ENCODE results near the gene ZNF3.

The ZNF3 gene

GRCh38 chr7:100085515-100085914 is 4.0 kb upstream of the ZNF3 start:
- H3K27me3 Mint-ChIP-seq, result no peaks in the 10 kb centered on the region

DNA sequence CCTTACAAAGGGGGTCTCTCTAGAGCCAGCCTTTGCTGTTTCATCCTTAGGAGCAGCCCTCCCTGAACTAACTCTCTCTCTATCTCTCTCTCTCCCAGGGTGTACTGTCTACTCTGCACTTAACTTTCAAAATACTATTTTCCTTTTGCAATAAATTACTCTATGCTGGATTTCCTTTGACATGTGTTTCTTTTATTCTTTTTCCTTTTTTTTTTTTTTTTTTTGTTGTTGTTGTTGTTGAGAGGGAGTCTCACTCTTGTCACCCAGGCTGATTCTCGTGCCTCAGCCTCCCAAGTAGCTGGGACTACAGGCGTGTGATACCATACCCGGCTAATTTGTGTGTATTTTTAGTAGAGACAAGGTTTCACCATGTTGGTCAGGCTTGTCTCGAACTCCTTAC is 1.5 kb upstream of the ZNF3 start:
- peak overlapping the region; percentile 70 for H3K4me3 Mint-ChIP-seq
- no peak for ATAC-seq
- peak overlapping the region; percentile 84 for H3K27ac Mint-ChIP-seq
- peaks cover 38% of the 10 kb centered on the region for H3K4me1 Mint-ChIP-seq
- peaks cover 9% of the 10 kb centered on the region for H3K36me3 Mint-ChIP-seq
- H3K27me3 Mint-ChIP-seq, result no peaks in the 10 kb centered on the region
- no peaks in the 10 kb centered on the region for H3K9me3 Mint-ChIP-seq

More at GRCh38 chr7:100085515-100085914, 4.0 kb upstream of the ZNF3 start:
- Mint-ChIP-seq H3K27ac (no peak overlapping the region), H3K4me3 (no peak overlapping the region), H3K9me3 (no peaks in the 10 kb centered on the region), H3K36me3 (peaks cover 6% of the 10 kb centered on the region), H3K4me1 (peaks cover 40% of the 10 kb centered on the region)
- ATAC-seq, result no peak

DNA sequence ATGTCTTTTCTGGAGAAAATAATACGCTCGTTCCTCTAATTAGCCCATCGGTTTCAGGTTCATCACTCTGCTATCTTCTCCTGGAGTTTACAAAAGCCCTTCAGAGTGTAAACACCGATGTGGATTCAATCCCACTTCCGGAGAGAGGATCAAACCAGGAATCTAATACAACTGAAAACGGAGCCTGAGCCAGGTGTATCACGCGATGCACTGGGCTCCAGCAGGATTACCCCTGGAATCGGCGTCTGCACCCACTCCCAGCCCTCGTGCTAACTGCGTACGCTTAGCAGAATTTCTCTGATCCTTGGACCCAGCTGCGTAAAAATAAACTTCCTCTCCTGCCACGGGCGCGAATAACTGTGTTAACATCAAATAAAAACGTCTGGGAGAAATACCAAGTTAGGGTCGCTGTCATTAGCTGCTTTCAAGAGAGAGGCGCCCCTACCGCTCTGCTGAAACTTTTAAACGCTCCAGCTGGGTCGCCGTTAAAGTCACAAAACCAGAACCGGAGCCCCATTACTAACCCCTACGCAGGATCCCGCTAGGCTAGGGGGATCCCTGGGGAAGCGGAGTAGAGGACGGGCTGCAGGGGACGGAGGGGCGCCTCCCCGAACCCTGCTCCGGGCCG is 502 bp downstream of the ZNF3 start:
- Mint-ChIP-seq H3K9me3 (no peaks in the 10 kb centered on the region), H3K4me1 (peaks cover 41% of the 10 kb centered on the region), H3K36me3 (peaks cover 23% of the 10 kb centered on the region), H3K27me3 (no peaks in the 10 kb centered on the region), H3K4me3 (peak overlapping the region; percentile 70), H3K27ac (peak overlapping the region; percentile 84)
- no peak for ATAC-seq

- H3K4me3 Mint-ChIP-seq, result no peak overlapping the region
- no peak for ATAC-seq
- no peaks in the 10 kb centered on the region for H3K9me3 Mint-ChIP-seq
- H3K27ac Mint-ChIP-seq, result no peak overlapping the region
- H3K36me3 Mint-ChIP-seq, result peaks cover 42% of the 10 kb centered on the region
- H3K4me1 Mint-ChIP-seq, result peaks cover 42% of the 10 kb centered on the region
- no peaks in the 10 kb centered on the region for H3K27me3 Mint-ChIP-seq
Observed at GRCh38 chr7:100079024-100079560, 2.4 kb downstream of the ZNF3 start.

GRCh38 chr7:100077205-100077604 is 4.3 kb downstream of the ZNF3 start:
- Mint-ChIP-seq H3K36me3 (peaks cover 61% of the 10 kb centered on the region), H3K4me3 (no peak overlapping the region), H3K27ac (no peak overlapping the region), H3K27me3 (no peaks in the 10 kb centered on the region), H3K4me1 (peaks cover 31% of the 10 kb centered on the region), H3K9me3 (peaks cover 3% of the 10 kb centered on the region)
- ATAC-seq, result no peak

- Mint-ChIP-seq H3K27me3 (no peaks in the 10 kb centered on the region), H3K36me3 (peaks cover 79% of the 10 kb centered on the region), H3K4me3 (no peak overlapping the region), H3K9me3 (peaks cover 15% of the 10 kb centered on the region), H3K4me1 (peaks cover 22% of the 10 kb centered on the region), H3K27ac (no peak overlapping the region)
- no peak for ATAC-seq
Observed at GRCh38 chr7:100075418-100075817, 6.1 kb downstream of the ZNF3 start.

GRCh38 chr7:100074841-100075240 is 6.7 kb downstream of the ZNF3 start:
- Mint-ChIP-seq H3K27ac (no peak overlapping the region), H3K36me3 (peaks cover 85% of the 10 kb centered on the region), H3K27me3 (no peaks in the 10 kb centered on the region), H3K4me1 (peaks cover 16% of the 10 kb centered on the region), H3K4me3 (no peak overlapping the region), H3K9me3 (peaks cover 18% of the 10 kb centered on the region)
- ATAC-seq, result no peak

DNA sequence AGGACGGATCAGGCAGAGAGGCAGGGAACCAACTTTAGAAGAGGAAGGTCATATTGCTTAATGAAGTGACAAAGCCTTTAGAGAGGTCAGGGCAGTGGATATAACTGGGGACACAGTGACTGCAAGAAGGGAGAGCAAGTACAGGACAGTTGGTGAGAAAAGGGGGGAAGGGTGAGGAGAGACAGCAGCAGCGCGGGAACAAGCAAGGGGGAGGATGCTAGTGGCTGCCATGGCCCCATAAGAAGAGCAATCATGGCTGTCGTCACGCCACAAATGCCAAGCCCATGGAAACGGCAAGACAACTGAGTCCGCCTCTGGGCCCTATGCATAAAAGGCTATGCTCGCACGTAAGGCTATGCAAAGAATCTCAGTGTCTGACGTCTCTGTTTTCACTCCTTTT is 9.1 kb downstream of the ZNF3 start:
- no peak overlapping the region for H3K27ac Mint-ChIP-seq
- no peaks in the 10 kb centered on the region for H3K27me3 Mint-ChIP-seq
- H3K9me3 Mint-ChIP-seq, result peaks cover 18% of the 10 kb centered on the region
- no peak overlapping the region for H3K4me3 Mint-ChIP-seq
- ATAC-seq, result no peak
- peaks cover 5% of the 10 kb centered on the region for H3K4me1 Mint-ChIP-seq
- H3K36me3 Mint-ChIP-seq, result peaks cover 83% of the 10 kb centered on the region

DNA sequence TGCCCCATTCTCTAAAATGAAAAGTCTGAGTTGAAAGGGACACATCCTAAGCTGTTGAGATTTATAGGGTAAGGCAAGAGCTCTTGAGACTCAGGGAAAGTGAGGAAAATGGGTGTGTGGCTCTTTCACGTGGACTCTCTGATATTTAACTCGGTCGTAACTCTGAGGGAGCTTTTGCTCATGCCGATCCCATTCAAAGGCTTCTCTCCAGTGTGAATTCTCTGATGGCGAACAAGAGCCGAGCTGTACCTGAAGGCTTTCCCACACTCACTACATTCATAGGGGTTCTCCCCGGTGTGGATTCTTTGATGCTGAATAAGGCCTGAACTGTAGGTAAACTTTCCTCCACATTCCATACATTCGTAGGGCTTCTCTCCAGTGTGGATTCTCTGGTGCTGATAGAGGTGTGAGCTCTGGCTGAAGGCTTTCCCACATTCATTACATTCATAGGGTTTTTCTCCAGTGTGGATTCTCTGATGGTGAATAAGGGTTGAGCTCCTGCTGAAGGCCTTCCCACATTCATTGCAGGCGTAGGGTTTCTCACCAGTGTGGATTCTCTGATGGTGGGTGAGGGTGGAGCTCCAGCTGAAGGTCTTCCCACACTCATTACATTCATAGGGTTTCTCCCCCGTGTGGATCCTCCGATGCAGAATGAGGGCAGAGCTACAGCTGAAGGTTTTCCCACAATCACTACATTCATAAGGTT is 10.4 kb downstream of the ZNF3 start:
- Mint-ChIP-seq H3K4me1 (peaks cover 3% of the 10 kb centered on the region), H3K4me3 (no peak overlapping the region), H3K36me3 (peaks cover 79% of the 10 kb centered on the region), H3K27me3 (no peaks in the 10 kb centered on the region), H3K9me3 (peaks cover 18% of the 10 kb centered on the region), H3K27ac (no peak overlapping the region)
- ATAC-seq, result no peak

DNA sequence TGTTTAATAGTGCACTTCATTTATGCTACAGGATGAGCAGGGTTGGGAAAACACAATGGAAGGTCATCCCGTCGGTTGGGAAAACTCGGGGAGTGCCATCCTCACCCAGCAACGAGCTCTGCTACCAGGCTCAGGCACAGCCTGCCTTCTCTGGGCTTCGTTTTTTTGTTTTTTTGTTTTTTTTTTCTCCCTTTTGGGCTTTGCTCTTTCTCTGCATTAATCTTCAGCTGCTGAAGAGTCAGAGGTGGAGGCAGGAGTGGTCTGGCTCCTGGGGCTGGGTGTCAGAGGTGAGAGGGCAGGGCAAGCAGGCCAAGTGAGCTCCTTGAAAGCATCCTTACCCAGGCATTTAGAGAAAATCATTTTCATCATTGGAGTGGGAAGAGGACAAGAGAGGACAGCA is 11.5 kb downstream of the ZNF3 start:
- H3K4me3 Mint-ChIP-seq, result no peak overlapping the region
- H3K27me3 Mint-ChIP-seq, result no peaks in the 10 kb centered on the region
- H3K27ac Mint-ChIP-seq, result no peak overlapping the region
- ATAC-seq, result no peak
- H3K9me3 Mint-ChIP-seq, result peaks cover 18% of the 10 kb centered on the region
- peaks cover 68% of the 10 kb centered on the region for H3K36me3 Mint-ChIP-seq
- no peaks in the 10 kb centered on the region for H3K4me1 Mint-ChIP-seq

DNA sequence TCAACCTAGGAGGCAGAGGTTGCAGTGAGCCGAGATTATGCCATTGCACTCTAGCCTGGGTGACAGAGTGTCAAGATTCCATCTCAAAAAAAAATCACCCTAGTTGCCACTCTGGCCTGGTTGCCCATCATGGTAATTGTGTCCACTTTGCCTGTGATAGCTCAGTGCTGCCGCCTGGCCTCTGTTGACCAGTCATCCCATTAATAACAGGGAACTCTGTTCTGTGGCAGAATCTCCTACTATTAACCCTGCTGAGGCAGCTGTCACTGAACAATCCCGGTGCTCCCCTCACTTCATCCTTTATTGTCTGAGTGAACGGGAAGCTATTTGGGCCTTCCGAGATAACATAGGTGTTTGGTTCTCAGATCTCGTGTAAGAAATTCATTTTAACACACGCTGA is 14.6 kb downstream of the ZNF3 start:
- H3K27ac Mint-ChIP-seq, result no peak overlapping the region
- H3K36me3 Mint-ChIP-seq, result peaks cover 54% of the 10 kb centered on the region
- H3K4me1 Mint-ChIP-seq, result no peaks in the 10 kb centered on the region

DNA sequence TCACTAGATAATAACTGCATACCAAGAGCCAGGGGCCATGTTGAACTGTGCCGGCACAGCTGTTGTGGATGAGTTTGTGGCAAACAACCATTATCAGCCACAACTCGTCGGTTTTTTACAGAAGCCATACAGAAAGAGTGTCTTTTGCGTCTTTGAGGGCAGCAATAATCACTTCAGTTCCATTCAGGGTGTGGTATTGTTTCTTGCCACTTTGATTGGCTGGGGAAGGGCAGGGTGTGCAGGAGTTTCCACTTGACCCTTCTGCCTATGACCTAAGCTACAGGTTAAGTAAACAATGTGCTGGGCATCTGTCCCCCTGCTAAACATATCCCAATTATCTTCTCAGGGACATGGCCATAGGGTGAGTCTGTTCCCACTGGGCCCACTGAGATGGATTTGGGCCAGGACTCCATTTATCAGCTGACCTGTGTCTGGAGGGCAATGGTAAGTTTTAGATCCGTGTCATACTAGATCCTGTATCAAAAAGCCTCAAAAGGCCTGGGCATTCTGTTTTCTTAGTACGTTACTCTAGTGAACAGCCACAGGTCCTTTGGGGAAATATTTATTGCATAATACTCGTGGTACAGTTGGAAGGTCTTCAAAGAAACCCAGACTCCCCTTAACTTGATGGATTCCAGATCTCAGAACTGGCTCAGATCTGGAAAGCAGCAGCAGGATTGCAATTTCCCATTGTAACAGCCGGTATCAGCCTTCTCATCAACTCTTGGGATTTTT is 15.9 kb downstream of the ZNF3 start:
- Mint-ChIP-seq H3K27me3 (no peaks in the 10 kb centered on the region), H3K27ac (no peak overlapping the region), H3K4me1 (no peaks in the 10 kb centered on the region), H3K9me3 (peaks cover 5% of the 10 kb centered on the region), H3K4me3 (no peak overlapping the region), H3K36me3 (peaks cover 53% of the 10 kb centered on the region)
- ATAC-seq, result no peak

More for the DNA sequence above, 14.6 kb downstream of the ZNF3 start:
- ATAC-seq, result no peak
- Mint-ChIP-seq H3K27me3 (no peaks in the 10 kb centered on the region), H3K4me3 (no peak overlapping the region), H3K9me3 (peaks cover 12% of the 10 kb centered on the region)

DNA sequence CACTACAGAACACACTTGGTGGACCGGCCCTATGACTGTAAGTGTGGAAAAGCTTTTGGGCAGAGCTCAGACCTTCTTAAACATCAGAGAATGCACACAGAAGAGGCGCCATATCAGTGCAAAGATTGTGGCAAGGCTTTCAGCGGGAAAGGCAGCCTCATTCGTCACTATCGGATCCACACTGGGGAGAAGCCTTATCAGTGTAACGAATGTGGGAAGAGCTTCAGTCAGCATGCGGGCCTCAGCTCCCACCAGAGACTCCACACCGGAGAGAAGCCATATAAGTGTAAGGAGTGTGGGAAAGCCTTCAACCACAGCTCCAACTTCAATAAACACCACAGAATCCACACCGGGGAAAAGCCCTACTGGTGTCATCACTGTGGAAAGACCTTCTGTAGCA is 17.4 kb downstream of the ZNF3 start:
- H3K27ac Mint-ChIP-seq, result no peak overlapping the region

GRCh38 chr7:100063376-100063775 is 18.1 kb downstream of the ZNF3 start:
- no peaks in the 10 kb centered on the region for H3K9me3 Mint-ChIP-seq
- H3K27ac Mint-ChIP-seq, result no peak overlapping the region
- no peaks in the 10 kb centered on the region for H3K4me1 Mint-ChIP-seq
- H3K36me3 Mint-ChIP-seq, result peaks cover 48% of the 10 kb centered on the region
- no peak for ATAC-seq
- no peaks in the 10 kb centered on the region for H3K27me3 Mint-ChIP-seq
- no peak overlapping the region for H3K4me3 Mint-ChIP-seq

More for the DNA sequence above, 17.4 kb downstream of the ZNF3 start:
- Mint-ChIP-seq H3K36me3 (peaks cover 48% of the 10 kb centered on the region), H3K4me3 (no peak overlapping the region), H3K27me3 (no peaks in the 10 kb centered on the region), H3K4me1 (no peaks in the 10 kb centered on the region), H3K9me3 (no peaks in the 10 kb centered on the region)
- ATAC-seq, result no peak

GRCh38 chr7:100061518-100062193 is 19.9 kb downstream of the ZNF3 start:
- H3K36me3 Mint-ChIP-seq, result peaks cover 54% of the 10 kb centered on the region
- H3K4me3 Mint-ChIP-seq, result no peak overlapping the region
- peaks cover 6% of the 10 kb centered on the region for H3K4me1 Mint-ChIP-seq
- H3K27ac Mint-ChIP-seq, result no peak overlapping the region
- no peaks in the 10 kb centered on the region for H3K27me3 Mint-ChIP-seq
- ATAC-seq, result no peak
- no peaks in the 10 kb centered on the region for H3K9me3 Mint-ChIP-seq
